ENCODE data around the gene HOXA7.

DNA sequence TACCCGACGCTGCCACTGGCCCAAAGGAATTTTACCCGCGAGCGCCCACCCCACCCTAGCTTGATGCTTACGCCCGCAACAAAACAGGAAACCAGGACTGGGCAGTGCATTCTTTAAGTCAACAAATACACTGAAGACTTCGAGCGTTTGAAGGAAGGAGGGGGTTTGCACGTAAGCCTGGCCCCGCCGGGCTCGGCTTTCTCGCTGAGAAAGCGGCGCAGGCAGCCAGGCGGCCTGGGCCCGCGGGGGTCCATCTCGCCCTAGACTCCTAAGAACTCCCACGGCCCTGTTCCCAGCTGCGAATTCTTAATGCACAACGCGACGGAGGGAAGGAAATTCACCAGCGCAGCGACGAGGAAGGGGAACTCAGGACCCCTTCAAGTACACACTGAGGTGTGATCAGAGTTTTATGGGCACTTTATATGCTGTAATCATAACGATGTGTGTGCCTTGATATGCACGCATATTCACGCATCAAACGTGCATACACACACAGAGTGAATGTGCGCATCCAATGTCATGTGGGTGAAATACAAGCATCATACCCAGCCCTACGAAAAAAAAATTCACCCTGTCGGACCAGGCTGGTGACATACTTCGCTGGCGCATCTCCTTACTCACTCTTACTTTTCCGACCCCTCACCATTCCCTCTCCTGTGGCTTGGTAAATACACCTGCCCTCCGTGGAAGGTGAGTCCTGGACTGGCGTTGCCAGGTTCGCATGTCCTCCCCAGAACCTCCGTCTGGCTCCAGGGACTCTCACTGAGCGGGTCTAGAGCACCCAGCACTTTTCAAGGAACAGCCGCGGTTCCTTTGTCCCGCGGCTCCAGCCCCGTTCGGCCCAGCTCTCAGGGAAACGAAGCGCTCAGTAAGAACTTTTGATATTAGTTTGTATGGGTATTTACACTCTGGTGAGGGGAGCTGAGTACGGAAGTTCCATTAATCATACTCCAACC lies 49.1 kb upstream of the HOXA7 start:
- TF ChIP-seq CTCF (IDR thresholded peaks at IDR 0.05; ENCODE audit: control extremely low read depth in 1 of 3, insufficient read depth in 1 of 3, low read depth in 1 of 3, low read length in 3 of 3) (no peak), RXRA (IDR thresholded peaks at IDR 0.05; ENCODE audit: insufficient read depth, low read depth, low read length) (no peak), POLR2A (IDR thresholded peaks at IDR 0.05; ENCODE audit: control extremely low read depth in 1 of 2, low read depth in 2 of 2, low read length in 2 of 2) (no peak), MAX (IDR thresholded peaks at IDR 0.05) (no peak), SAP30 (IDR thresholded peaks at IDR 0.05; ENCODE audit: insufficient read depth, insufficient replicate concordance, low read length) (no peak), EZH2 (IDR thresholded peaks at IDR 0.05; ENCODE audit: low read depth, low read length, severe bottlenecking) (peak; percentile 100), HDAC2 (IDR thresholded peaks at IDR 0.05; ENCODE audit: borderline replicate concordance in 1 of 2, low read depth in 2 of 2, low read length in 2 of 2) (no peak), CEBPB (IDR thresholded peaks at IDR 0.05; ENCODE audit: low read depth, low read length) (no peak), SUZ12 (IDR thresholded peaks at IDR 0.05; ENCODE audit: low read length) (peak; percentile 100)

Measured in H1 (cell line).